ENCODE measurements around the gene TMEM191B.
"Not testable (repeated sequence)": the region's sequence is repeated elsewhere in the genome, so short reads cannot be mapped to it uniquely, and the experiment has no call there.

The TMEM191B gene

DNA sequence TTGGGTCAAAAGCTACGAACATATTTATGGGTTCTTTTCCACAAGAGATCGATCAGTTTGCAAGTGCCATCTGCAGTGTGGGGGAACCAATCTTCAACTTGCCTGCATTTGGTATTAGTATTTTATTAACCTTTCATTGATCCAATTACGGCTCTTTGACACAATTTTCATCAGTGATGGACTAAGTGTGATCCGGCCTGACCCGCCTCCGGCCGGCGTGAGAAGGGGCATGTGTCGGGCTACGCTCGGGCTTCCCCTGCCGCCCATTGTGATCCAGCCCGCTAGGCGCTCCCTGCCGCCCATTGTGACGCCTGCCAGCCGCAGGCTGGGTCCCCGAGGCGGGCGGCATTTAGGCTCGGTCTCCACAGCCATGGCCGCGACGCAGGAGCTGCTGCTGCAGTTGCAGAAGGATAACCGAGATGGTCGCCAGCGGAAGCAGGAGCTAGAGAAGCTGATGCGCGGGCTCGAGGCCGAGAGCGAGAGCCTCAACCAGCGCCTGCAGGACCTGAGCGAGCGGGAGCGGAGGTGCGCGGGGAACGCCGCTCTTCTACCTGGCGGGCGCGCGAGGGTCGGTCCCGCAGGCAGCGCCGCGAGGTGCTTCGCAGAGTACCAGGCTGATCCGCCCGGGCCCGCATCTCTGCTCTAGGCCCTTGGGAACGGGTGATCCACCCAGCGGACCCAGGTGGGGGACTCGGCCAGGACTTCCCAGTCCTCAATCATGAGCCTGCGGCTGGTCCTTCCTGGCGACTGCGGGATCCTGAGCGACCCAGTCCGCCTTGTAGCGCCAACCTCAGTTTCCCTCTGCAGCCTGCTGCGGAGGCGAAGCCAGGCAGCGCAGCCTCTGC lies at the start of gene TMEM191B:
Gene TMEM191B, plus strand, starts transcription at position 51 of the 845 bp plus-strand sequence. Its CDS starts 179 bp downstream, at position 230.
- DNase-seq, result not testable (repeated sequence)

DNA sequence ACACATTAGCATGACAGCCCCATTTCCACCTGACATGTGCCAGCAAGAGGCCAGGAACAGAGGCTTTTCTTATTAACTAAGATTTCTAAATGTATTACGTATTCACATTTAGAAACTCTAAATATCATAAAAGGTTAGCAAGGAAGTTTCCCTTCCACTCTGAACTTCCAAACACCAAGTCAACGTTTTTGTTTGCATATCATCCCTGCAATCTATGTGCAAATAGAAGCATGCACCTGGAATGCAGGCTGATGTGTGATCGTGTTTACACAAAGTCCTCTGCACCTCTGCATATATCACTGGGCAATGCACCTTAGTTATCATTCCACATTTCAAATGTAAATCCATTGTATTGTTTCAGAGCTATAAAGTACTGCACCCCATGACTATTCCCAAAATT lies 31.4 kb upstream of the TMEM191B start:
- DNase-seq, result not testable (repeated sequence)

GRCh38 chr22:18511327-18511726 lies 16.3 kb upstream of the TMEM191B start:
- DNase-seq, result not testable (repeated sequence)

DNA sequence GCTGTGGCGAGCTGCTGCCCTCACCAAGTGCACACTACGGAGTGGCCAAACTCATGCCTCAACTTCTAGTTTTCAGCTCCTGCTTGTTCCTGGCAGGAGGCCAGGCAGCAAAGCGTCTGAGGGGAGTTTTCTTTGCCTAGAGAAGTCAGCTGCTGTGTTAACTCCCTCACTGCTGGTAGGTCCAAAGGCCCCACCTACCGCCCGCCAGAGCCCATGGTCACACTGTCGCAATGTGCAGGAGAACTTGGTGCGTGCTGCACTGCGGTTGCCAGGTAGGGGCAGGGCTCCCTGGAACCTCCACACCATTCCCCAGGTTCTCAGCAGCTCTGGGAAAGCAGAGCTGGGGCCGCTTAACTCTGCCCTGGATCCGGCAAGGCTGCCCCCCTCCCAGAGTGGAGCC lies 15.2 kb upstream of the TMEM191B start:
- not testable (repeated sequence) for DNase-seq

DNA sequence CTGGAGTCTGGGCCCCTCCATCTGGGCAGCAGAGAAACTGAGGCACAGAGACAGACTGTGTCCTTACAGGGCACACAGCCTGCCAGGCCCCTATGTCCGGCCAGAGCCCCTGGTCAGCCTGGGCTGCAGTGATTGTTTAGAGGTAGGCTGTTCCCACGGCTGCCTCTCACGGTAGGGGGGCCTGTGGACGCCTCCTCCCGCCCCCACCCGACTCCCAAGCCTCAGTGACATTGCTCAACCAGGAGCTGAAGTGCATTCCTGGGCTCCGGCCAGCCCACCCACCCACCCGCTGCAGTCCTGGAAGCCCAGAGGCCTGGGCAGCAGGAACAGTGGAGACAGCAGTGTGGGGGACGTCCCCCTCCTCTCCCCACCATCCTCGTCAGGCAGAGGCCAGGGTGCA lies 14.1 kb upstream of the TMEM191B start:
- DNase-seq, result not testable (repeated sequence)

DNA sequence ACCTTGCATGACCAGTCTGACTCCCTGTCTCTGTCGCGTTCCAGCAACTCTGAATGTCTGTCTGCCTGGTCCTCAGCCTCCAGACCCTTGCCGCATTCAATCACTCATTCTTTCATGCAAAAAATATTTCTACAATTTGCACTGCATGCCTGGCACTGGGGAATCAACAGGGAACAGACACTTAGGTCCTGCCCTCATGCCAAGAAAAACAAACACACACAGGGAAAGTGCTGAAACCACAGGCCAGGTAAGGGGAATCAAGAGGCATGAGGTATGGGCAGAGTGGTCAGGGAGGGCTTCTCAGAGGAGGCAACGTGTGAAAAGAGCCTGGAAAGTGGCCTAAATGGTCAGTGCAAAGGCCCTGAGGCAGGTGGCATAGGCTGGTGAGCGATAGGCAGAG lies 9.5 kb upstream of the TMEM191B start, which contains the start of gene GGTLC3:
Gene GGTLC3, minus strand, starts transcription at position 101 of the 400 bp plus-strand sequence. CDS start 264 bp downstream, outside the sequence.
- not testable (repeated sequence) for DNase-seq

DNA sequence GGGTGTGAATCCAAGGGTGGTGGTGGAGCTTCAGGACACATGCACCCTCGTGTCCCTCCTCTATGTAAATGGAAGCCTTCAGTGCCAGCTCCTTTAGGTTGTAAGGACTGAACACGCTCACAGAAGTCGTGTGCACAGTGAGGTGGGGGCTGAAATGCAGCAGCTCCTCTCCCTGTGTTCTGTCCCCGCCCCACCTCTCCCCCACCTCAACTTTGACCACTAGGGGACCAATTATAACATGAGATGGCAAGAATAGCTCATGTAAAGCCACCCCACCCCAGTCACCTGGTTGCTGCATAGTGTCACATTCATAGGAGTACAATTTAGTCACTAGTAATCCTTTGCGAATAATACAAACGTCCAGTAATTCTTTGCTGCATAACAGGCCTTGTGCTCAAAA lies 4.8 kb upstream of the TMEM191B start:
- DNase-seq, result not testable (repeated sequence)

- DNase-seq, result not testable (repeated sequence)
These were observed 4.3 kb upstream of the TMEM191B start for GRCh38 chr22:18523328-18523727.

- DNase-seq, result not testable (repeated sequence)
These were observed 1.2 kb downstream of the TMEM191B start for GRCh38 chr22:18528597-18529415.

GRCh38 chr22:18529416-18530145 lies 2.0 kb downstream of the TMEM191B start:
- DNase-seq, result not testable (repeated sequence)

DNA sequence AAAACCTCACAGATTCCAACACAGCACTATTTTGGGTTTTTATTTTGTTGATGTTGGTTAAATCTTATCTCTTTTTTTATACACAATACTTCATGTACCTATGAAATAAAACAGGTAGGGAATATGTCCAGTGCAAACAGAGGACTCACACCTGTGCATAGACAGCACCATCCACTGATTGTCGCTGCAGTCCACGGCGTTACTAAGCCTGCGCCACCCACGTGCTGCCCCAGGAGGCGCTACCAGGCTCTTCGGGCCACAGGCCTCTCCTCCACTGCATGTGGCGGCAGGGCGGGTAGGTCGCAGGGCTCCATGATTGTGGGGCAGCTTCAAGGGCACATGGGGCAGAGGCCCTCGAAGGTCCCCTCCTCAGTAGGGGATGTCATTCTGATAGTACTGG lies 6.0 kb downstream of the TMEM191B start:
- not testable (repeated sequence) for DNase-seq

DNA sequence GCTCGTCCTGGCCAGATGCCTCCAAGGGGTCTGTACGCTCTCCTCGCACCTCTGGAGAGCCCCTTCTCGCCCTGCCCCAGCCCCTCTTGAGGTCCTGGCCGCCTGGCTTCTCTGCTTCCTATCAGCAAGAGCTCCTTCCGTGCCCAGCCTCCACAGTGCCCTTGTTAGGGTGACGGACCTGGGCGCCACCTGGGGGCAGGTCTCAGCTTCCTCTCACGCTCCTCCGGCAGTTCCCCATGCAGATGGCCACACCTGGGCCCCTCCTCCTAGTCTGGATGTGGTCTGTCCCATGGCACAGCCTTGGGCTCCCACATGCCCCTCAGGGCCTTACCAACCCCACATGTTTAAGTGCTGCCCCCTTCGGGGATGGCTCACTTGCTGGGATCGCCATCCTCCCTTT lies 6.7 kb downstream of the TMEM191B start:
- DNase-seq, result not testable (repeated sequence)

DNA sequence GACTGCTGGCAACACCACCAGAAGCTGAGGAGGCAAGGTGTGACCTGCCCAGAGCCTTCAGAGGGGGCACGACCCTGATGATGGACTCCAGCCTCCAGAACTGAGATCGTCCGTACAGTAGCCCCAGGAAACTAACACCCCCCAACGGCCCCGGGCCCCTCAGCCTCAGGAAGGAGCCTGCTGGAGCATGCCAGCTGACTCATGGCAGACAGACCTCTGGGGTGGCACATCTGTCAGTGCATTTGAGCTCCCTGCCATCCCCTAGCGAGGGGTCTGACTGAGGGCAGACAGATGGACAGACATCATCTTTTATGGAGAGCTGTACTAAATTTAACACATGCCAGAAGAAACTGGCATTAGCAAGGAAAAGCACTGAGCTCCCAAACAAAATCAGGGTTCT lies 12.4 kb downstream of the TMEM191B start:
- not testable (repeated sequence) for DNase-seq

DNA sequence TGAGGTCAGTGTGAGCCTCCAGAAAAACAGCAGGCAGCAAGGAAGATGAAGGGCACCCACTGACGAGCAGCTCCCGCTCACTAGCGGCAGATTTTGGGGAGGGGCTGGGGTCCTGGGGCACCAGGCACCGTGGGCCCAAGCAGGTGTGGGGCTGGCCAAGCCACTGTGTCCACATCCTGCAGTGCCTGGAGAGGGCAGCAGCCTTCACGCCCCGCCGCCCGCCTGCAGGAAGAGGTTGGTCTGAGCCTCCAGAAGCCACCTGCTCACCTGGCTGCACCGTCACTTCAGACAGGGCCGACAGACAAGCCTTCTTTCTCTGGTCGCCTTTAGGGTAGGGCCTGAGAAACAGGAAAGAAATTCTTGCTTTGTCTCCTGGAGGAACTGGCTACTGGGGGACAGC lies 15.8 kb downstream of the TMEM191B start:
- DNase-seq, result not testable (repeated sequence)

- DNase-seq, result not testable (repeated sequence)
These were observed 17.0 kb downstream of the TMEM191B start for GRCh38 chr22:18544615-18545014.

- not testable (repeated sequence) for DNase-seq
These were observed 22.0 kb downstream of the TMEM191B start for GRCh38 chr22:18549458-18550179.

DNA sequence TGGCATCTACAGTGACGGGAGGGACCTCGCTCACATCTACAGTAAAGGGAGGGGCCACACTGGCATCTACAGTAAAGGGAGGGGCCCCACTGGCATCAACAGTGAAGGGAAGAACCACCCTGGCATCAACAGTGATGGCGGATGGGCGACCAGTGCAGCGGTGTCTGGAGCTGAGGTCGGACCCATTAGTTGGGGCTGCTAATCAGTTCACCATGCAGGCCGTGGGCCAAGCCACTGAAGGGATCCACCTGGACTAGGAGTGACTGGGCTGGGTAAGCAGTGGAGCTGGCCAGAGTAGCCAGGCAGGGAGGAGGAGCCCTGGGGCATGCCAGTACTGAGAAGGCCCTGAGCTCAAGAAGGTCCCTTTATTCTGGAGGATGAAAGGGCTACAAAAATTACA lies 23.4 kb downstream of the TMEM191B start:
- DNase-seq, result not testable (repeated sequence)

DNA sequence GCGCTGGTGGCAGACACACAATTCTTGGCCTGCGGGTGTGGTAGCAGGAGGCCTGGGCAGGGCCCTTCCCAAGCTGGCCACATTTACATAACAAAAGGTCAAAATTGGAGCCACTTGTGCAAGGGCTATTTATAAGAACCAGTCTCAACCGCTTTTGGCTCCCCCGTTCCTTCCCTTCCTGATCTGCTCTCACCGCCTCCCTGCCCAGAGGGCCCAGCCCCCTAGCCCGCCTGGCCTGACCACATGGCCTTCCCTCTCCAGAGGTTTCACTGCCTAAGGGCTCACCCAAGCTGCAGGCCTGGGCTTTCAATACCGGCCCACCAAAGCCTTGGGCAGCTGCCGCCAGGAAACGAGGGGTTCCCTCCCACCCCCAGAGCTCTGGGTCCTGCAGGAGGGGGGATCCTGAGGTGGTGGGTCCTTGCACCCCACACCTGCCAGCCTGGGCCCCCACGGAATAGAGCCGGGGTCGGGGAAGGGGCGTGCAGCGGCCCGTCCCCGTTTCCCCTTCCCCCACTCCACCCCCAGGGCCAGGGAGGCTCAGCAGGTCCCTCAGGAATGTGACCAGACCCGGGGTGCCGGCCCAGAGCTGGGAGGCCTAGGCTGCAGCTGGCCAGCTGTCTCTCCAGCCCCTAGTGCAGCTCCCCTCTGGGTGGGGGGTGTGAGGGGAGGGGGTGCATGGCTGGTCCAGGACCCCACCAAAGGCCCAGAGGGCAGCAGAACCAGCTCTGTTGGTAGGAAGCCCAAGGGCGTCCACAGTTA lies 25.4 kb downstream of the TMEM191B start:
- DNase-seq, result not testable (repeated sequence)

GRCh38 chr22:18554280-18555256 lies 27.0 kb downstream of the TMEM191B start:
- not testable (repeated sequence) for DNase-seq

DNA sequence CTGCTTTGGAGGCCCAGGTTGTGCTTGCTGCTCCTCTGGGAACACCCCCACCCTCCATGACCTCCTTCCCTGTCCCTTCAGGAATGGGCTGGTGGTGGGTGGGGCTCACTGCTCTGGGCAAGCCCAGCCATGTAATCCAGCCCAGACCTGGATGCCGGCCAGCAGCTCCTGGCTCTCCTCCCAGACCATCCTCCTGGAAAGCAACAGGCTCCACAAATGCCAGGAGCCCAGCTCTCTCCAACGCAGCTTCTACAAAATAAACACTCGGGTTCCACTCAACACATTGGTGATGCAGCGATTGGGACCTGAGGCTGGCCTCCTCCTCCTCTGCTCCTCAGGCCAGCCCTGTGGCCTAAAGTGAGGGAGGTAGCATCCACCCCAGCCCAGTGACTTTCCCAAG lies 30.9 kb downstream of the TMEM191B start:
- DNase-seq, result not testable (repeated sequence)

Data from KG1 (cell line).